Measurements from ENCODE around the gene RARRES1. TPM values are rescaled to one million over a fixed set of nuclear protein-coding genes. Genes with fewer than 3 reads are reported as not detected.

RARRES1 gene
- total RNA-seq, 2 experiments from 2014 or later: not detected

GRCh38 chr3:158761350-158761749 is 29.1 kb upstream of the RARRES1 start:
- Mint-ChIP-seq H3K27ac (no peak overlapping the region), H3K36me3 (ENCODE audit: low read depth) (no peaks in the 10 kb centered on the region), H3K4me1 (ENCODE audit: low read depth) (no peaks in the 10 kb centered on the region), H3K27me3 (ENCODE audit: low read depth) (no peaks in the 10 kb centered on the region), H3K4me3 (no peak overlapping the region), H3K9me3 (ENCODE audit: insufficient read depth) (no peaks in the 10 kb centered on the region)
- ATAC-seq (no peak), DNase-seq (no peak)
- CTCF ChIA-PET: interaction anchor here (1.6 to 1.7 kb wide), 2 partner anchors 16 to 34 kb away, joined by 4 read pairs; no protein-coding TSS in a partner anchor
- POLR2A ChIA-PET: no interaction called here

DNA sequence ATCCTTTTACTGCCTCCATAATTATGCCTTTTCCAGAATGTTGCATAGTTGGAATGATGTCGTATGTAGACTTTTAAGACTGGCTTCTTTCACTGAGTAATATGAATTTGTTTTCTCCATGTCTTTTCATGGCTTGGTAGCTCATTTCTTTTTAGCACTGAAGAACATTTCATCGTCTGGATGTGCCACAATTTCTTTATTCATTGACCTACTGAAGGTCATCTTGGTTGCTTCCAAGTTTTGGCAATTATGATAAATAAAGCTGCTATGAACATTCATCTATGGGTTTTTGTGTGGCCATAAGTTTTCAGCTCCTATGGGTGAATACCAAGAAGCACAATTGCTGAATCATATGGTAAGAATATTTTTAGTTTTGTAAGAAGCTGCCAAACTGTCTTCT is 23.2 kb upstream of the RARRES1 start:
- POLR2A ChIA-PET: no interaction called here

GRCh38 chr3:158753854-158754253 is 21.6 kb upstream of the RARRES1 start:
- ChIA-PET CTCF (interaction anchor here (1.7 kb wide), 1 partner anchor 26 kb away, joined by 4 read pairs; no protein-coding TSS in a partner anchor), POLR2A (no interaction called here)
- H3K9me3 Mint-ChIP-seq (ENCODE audit: insufficient read depth): no peaks in the 10 kb centered on the region
- H3K36me3 Mint-ChIP-seq (ENCODE audit: low read depth): no peaks in the 10 kb centered on the region
- DNase-seq (no peak), ATAC-seq (no peak)
- no peaks in the 10 kb centered on the region for H3K4me1 Mint-ChIP-seq (ENCODE audit: low read depth)
- no peak overlapping the region for H3K4me3 Mint-ChIP-seq
- H3K27ac Mint-ChIP-seq: no peak overlapping the region
- H3K27me3 Mint-ChIP-seq (ENCODE audit: low read depth): no peaks in the 10 kb centered on the region

More for the DNA sequence above, 23.2 kb upstream of the RARRES1 start:
- Mint-ChIP-seq H3K27me3 (ENCODE audit: low read depth) (no peaks in the 10 kb centered on the region), H3K27ac (no peak overlapping the region), H3K4me3 (no peak overlapping the region), H3K9me3 (ENCODE audit: insufficient read depth) (no peaks in the 10 kb centered on the region), H3K4me1 (ENCODE audit: low read depth) (no peaks in the 10 kb centered on the region), H3K36me3 (ENCODE audit: low read depth) (no peaks in the 10 kb centered on the region)
- CTCF ChIA-PET: no interaction called here
- no peak for ATAC-seq
- DNase-seq: no peak

DNA sequence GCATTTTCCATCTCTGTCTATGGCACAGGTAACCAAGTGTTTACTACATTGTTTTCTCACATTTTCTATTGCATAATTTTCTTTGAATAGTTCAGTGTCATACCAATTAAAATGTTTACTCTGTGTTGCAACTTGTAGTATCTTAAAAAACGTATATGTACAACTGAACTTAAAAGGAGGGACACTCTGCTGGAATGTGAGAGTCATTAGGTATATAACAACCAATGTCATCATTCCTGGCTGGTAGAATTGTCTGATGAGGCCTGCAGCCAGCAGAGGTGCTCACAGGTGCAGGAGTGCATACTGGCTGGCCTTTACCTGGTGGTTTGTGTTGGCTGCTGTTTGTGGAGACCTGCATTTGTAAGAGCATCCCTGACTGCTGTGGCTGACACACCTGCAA is 19.1 kb upstream of the RARRES1 start:
- CTCF ChIA-PET: interaction anchor here (0.5 to 1.6 kb wide), 2 partner anchors 24 to 40 kb away, joined by 3 to 5 read pairs; no protein-coding TSS in a partner anchor
- Mint-ChIP-seq H3K4me3 (no peak overlapping the region), H3K36me3 (ENCODE audit: low read depth) (no peaks in the 10 kb centered on the region), H3K27ac (no peak overlapping the region), H3K27me3 (ENCODE audit: low read depth) (no peaks in the 10 kb centered on the region), H3K9me3 (ENCODE audit: insufficient read depth) (no peaks in the 10 kb centered on the region), H3K4me1 (ENCODE audit: low read depth) (no peaks in the 10 kb centered on the region)
- POLR2A ChIA-PET: no interaction called here
- no peak for ATAC-seq
- no peak for DNase-seq

DNA sequence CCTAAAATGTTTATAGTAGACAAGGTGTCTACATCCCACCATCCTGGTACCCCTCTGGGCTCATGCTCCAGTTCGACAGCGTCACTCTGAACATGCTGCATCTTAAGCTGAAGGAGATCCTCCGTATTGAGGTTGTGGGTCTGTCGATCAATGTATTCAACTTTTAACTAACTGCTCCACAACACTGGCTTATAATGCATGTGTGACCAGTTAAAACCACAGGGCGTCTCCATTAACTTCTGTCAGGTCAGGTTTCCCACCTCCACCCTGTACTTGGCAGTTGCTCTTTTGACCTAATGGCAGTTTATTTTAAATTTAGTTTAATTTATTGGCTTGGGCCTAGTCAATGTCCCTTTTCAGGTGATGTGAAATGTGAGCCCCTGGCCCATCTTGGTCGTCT is 17.8 kb upstream of the RARRES1 start:
- ChIA-PET POLR2A (no interaction called here), CTCF (no interaction called here)
- ATAC-seq (no peak), DNase-seq (no peak)
- H3K36me3 Mint-ChIP-seq (ENCODE audit: low read depth): no peaks in the 10 kb centered on the region
- no peak overlapping the region for H3K4me3 Mint-ChIP-seq
- no peaks in the 10 kb centered on the region for H3K9me3 Mint-ChIP-seq (ENCODE audit: insufficient read depth)
- H3K27me3 Mint-ChIP-seq (ENCODE audit: low read depth): no peaks in the 10 kb centered on the region
- no peaks in the 10 kb centered on the region for H3K4me1 Mint-ChIP-seq (ENCODE audit: low read depth)
- H3K27ac Mint-ChIP-seq: no peak overlapping the region

DNA sequence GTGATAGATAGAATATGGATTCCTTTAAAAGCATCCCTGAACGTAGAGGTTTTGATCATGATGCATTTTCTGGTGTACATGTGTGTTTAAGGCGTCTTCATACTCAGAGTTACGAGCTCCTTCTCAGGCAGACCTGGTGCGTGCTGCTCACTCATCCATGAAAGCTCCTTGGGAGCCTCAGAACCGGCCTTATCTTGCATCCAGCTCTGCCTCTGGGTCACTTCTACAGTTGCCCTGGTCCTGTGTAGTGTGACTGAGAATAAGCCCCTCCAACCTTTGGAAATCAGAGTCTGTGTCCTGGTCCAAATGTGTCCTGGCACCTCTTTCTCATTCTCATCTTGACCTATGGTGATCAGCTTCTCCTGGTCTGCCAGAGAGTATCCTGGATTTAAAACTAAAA is 17.3 kb upstream of the RARRES1 start:
- CTCF ChIA-PET: no interaction called here
- no peak overlapping the region for H3K4me3 Mint-ChIP-seq

GRCh38 chr3:158748237-158748828 is 16.1 kb upstream of the RARRES1 start:
- no peak for ATAC-seq
- ChIA-PET CTCF (no interaction called here), POLR2A (no interaction called here)
- no peak for DNase-seq
- no peak overlapping the region for H3K27ac Mint-ChIP-seq
- no peaks in the 10 kb centered on the region for H3K4me1 Mint-ChIP-seq (ENCODE audit: low read depth)
- H3K4me3 Mint-ChIP-seq: no peak overlapping the region
- no peaks in the 10 kb centered on the region for H3K36me3 Mint-ChIP-seq (ENCODE audit: low read depth)
- H3K9me3 Mint-ChIP-seq (ENCODE audit: insufficient read depth): no peaks in the 10 kb centered on the region
- no peaks in the 10 kb centered on the region for H3K27me3 Mint-ChIP-seq (ENCODE audit: low read depth)

More for the DNA sequence above, 17.3 kb upstream of the RARRES1 start:
- ATAC-seq (no peak), DNase-seq (no peak)
- H3K36me3 Mint-ChIP-seq (ENCODE audit: low read depth): no peaks in the 10 kb centered on the region
- H3K27ac Mint-ChIP-seq: no peak overlapping the region
- no peaks in the 10 kb centered on the region for H3K4me1 Mint-ChIP-seq (ENCODE audit: low read depth)
- H3K27me3 Mint-ChIP-seq (ENCODE audit: low read depth): no peaks in the 10 kb centered on the region
- POLR2A ChIA-PET: no interaction called here
- no peaks in the 10 kb centered on the region for H3K9me3 Mint-ChIP-seq (ENCODE audit: insufficient read depth)

GRCh38 chr3:158747417-158747816 is 15.2 kb upstream of the RARRES1 start:
- H3K36me3 Mint-ChIP-seq (ENCODE audit: low read depth): no peaks in the 10 kb centered on the region
- H3K4me1 Mint-ChIP-seq (ENCODE audit: low read depth): peaks cover 8% of the 10 kb centered on the region
- H3K27ac Mint-ChIP-seq: no peak overlapping the region
- H3K9me3 Mint-ChIP-seq (ENCODE audit: insufficient read depth): no peaks in the 10 kb centered on the region
- CTCF ChIA-PET: no interaction called here
- POLR2A ChIA-PET: no interaction called here
- DNase-seq (no peak), ATAC-seq (no peak)
- no peak overlapping the region for H3K4me3 Mint-ChIP-seq
- no peaks in the 10 kb centered on the region for H3K27me3 Mint-ChIP-seq (ENCODE audit: low read depth)

DNA sequence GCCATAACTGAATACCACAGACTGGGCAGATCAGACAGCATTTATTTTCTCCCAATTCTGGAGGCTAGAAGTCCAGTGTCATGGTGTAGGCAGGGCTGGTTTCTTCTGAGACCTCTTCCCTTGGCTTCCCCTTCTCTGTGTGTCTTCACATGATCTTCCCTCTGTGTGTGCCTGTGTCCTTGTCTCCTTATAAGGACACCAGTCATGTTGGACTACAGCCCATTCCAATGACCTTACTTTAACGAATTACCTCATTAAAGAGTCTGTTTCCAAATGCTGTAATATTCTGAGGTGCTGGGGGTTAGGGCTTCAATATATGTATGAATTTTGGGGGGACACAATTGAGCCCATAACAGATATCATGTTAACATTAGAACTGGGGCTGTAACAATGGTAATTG is 13.3 kb upstream of the RARRES1 start:
- Mint-ChIP-seq H3K9me3 (ENCODE audit: insufficient read depth) (no peaks in the 10 kb centered on the region), H3K4me1 (ENCODE audit: low read depth) (peaks cover 15% of the 10 kb centered on the region), H3K27ac (no peak overlapping the region), H3K4me3 (no peak overlapping the region), H3K36me3 (ENCODE audit: low read depth) (no peaks in the 10 kb centered on the region), H3K27me3 (ENCODE audit: low read depth) (no peaks in the 10 kb centered on the region)
- ChIA-PET POLR2A (no interaction called here), CTCF (interaction anchor here (1.0 kb wide), 1 partner anchor 19 kb away, joined by 3 read pairs; no protein-coding TSS in a partner anchor)
- no peak for DNase-seq
- ATAC-seq: no peak

DNA sequence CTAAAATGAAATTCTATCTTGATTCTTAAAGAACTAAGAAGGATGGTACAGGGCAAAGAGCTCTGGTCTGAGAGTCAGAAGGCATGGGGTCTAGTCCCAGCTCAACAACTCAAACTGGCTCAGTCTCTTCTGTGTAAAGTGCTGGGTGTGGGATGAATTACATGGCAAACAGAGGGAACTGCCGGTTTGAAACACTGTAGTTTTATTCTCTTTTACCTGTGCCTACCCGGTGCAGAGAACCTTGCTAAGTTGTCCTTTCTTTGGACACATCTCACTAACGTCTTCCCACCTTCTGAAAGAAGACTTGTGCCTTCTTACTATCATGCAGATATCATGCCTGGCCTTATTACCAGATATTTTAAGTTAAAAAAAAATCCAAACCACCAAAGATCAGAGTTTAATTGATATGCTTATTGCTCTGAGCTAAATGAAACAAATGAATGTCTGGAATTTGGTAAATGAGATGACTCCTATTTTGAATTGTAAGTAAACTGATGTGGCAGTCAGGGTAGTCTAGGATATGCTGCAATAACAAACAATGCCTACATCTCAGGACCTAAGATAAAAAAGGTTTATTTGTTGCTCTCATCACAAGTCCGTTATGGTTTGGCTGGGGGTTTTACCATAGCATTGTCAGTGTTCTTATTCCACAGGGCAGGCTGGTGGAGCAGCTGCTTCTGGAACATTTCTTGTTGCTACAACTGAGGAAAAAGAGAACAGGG is 12.5 kb upstream of the RARRES1 start:
- Mint-ChIP-seq H3K36me3 (ENCODE audit: low read depth) (no peaks in the 10 kb centered on the region), H3K4me3 (no peak overlapping the region), H3K27ac (no peak overlapping the region), H3K9me3 (ENCODE audit: insufficient read depth) (no peaks in the 10 kb centered on the region), H3K4me1 (ENCODE audit: low read depth) (peaks cover 15% of the 10 kb centered on the region), H3K27me3 (ENCODE audit: low read depth) (no peaks in the 10 kb centered on the region)
- ChIA-PET CTCF (interaction anchor here (0.7 kb wide), 1 partner anchor 47 kb away, joined by 3 read pairs; no protein-coding TSS in a partner anchor), POLR2A (no interaction called here)
- DNase-seq (no peak), ATAC-seq (no peak)

DNA sequence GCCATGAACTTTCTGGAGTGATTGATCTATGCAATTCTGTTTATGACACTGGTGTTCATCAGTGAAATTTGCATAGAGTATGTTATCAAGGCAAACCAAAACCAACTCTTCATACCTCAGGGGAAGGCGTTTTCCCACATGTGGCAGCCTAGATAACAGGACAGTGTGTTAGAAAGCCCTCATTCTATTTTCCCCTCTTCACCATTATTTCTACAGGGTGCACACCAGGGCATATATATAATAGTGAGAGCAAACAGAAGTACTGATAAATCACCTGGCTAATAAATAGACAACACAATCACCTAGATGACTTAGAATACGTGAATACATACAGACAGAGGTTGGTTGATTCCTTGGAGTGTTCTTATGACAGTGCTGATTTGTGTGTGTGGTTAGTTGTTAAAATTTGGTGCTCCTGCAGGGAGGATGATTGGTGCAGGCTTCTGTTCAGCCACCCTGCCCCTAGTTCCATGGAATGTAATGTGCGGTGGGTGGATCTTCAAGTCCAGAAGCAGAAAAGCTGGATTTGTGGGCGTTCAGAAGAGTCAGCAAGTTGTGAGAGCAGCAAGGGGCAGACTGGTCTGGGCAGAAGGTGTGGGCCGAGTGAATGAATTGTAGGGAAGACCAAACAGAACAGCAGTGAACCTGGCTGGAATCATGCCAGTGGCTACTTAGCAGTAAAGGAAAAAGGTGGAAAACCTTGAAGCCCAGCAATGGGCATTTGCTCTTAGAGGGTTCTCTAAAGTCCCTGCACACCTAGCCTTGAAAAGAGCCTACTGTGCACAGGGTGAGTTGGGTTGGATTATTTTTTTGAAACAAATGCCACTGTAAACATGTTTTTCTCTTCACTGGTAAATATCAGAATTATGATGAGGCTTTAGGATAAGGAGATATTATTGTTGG is 11.7 kb upstream of the RARRES1 start:
- ATAC-seq: no peak
- peaks cover 15% of the 10 kb centered on the region for H3K4me1 Mint-ChIP-seq (ENCODE audit: low read depth)
- POLR2A ChIA-PET: no interaction called here
- no peaks in the 10 kb centered on the region for H3K36me3 Mint-ChIP-seq (ENCODE audit: low read depth)
- CTCF ChIA-PET: interaction anchor here (1.1 to 1.2 kb wide), 2 partner anchors 8 to 45 kb away, joined by 3 to 5 read pairs; no protein-coding TSS in a partner anchor
- H3K27ac Mint-ChIP-seq: no peak overlapping the region
- no peaks in the 10 kb centered on the region for H3K27me3 Mint-ChIP-seq (ENCODE audit: low read depth)
- no peak for DNase-seq
- H3K4me3 Mint-ChIP-seq: no peak overlapping the region
- H3K9me3 Mint-ChIP-seq (ENCODE audit: insufficient read depth): no peaks in the 10 kb centered on the region
